Measurements from ENCODE around the gene CLCA1. TPM values are rescaled to one million over a fixed set of nuclear protein-coding genes. Genes with fewer than 3 reads are reported as not detected.

The CLCA1 gene
- total and polyA plus RNA-seq, 10 donors: 0.13 TPM; not detected in 9

DNA sequence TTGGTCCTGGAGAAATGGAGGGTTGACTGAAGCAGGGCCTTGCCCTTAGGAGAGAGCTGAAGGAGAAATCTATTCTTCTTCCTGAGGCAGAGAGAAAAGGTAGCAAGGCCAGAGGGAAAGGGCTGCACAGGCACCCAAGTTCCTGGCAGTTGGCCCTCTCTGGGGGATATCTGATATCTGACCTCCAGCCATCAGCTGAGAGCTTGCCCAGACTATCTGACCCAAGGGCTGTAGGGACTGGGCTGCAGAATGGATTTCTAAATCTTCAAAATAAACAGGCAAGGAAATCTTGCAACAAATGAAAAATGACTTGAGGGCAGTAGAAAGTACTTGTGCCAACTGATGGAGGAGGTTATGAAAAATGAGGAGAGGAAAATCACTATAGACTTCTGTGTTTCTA is 45.3 kb upstream of the CLCA1 start:
- Histone ChIP-seq H3K4me1 (peaks cover 0 to 8% (median 3%) of the 10 kb centered on the region in 6 donors), H3K4me3 (no peak overlapping the region), H3K36me3 (no peaks in the 10 kb centered on the region), H3K27me3 (replicated peaks in 1 of 7) (no peaks in the 10 kb centered on the region), H3K9me3 (no peaks in the 10 kb centered on the region), H3K27ac (no peak overlapping the region)
- TF ChIP-seq, protein P1, sequence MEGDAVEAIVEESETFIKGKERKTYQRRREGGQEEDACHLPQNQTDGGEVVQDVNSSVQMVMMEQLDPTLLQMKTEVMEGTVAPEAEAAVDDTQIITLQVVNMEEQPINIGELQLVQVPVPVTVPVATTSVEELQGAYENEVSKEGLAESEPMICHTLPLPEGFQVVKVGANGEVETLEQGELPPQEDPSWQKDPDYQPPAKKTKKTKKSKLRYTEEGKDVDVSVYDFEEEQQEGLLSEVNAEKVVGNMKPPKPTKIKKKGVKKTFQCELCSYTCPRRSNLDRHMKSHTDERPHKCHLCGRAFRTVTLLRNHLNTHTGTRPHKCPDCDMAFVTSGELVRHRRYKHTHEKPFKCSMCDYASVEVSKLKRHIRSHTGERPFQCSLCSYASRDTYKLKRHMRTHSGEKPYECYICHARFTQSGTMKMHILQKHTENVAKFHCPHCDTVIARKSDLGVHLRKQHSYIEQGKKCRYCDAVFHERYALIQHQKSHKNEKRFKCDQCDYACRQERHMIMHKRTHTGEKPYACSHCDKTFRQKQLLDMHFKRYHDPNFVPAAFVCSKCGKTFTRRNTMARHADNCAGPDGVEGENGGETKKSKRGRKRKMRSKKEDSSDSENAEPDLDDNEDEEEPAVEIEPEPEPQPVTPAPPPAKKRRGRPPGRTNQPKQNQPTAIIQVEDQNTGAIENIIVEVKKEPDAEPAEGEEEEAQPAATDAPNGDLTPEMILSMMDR (IDR thresholded peaks at IDR 0.05 in 8 of 11, conservative IDR thresholded peaks at IDR 0.05 in 3 of 11): no peak
- TF ChIP-seq POLR2AphosphoS5 (IDR thresholded peaks at IDR 0.05): no peak
- TF ChIP-seq POLR2A (IDR thresholded peaks at IDR 0.05): no peak
- no peak for DNase-seq
- intact Hi-C loops (cut with DNase I; ENCODE audit: low total_unique reads): no loop called here

- TF ChIP-seq POLR2A (IDR thresholded peaks at IDR 0.05): no peak
- TF ChIP-seq POLR2AphosphoS5 (IDR thresholded peaks at IDR 0.05): no peak
- TF ChIP-seq, protein P1 (IDR thresholded peaks at IDR 0.05 in 8 of 11, conservative IDR thresholded peaks at IDR 0.05 in 3 of 11): no peak
- Histone ChIP-seq H3K36me3 (no peaks in the 10 kb centered on the region), H3K27me3 (replicated peaks in 1 of 7) (no peaks in the 10 kb centered on the region), H3K4me3 (no peak within 1 kb of the TSS), H3K27ac (no peak within 1 kb of the TSS), H3K9me3 (no peaks in the 10 kb centered on the region), H3K4me1 (peaks cover 0 to 12% (median 5%) of the 10 kb centered on the region in 6 donors)
- no peak for DNase-seq
- intact Hi-C loops (cut with DNase I; ENCODE audit: low total_unique reads): no loop called here
These were observed 44.9 kb upstream of the CLCA1 start, which contains the start of gene CLCA2 for GRCh38 chr1:86423873-86424272. CLCA2 (plus strand) TSS chr1:86424171; CDS start chr1:86424248, 77 bp downstream.

DNA sequence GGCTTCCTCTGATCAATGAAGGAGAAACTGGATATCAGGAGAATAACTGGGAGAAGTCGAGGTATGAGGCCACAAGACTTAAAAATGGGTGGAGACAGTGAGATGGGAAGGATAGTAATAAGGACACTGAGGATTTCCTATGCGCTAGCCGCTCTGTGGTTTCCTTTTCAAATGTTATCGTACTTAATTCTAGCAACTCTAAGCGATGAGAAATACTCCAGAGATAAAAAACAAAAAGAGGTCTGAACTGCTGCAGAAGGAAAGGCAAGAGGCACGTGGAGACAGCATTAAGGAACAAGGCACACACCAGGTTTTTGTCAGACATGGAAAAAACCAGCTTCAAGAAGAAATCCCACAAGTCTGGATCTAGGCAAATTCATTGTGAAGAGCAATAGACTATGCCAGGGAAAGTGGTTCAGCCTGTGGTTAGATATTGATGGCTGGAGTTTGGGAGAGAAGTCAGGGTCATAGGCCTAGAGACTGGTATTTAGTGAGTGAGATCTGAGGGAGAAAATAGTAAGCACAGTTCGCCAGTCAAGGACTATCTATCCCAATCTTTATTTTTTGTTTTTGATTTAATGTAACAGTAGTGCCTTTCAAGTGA is 39.5 kb upstream of the CLCA1 start:
- Histone ChIP-seq H3K27me3 (replicated peaks in 1 of 7) (no peaks in the 10 kb centered on the region), H3K9me3 (no peaks in the 10 kb centered on the region), H3K4me1 (peaks cover 0 to 26% (median 18%) of the 10 kb centered on the region in 6 donors), H3K4me3 (no peak overlapping the region), H3K36me3 (no peaks in the 10 kb centered on the region), H3K27ac (peak overlapping the region; percentile 14 to 83 (median 78))
- intact Hi-C loops (cut with DNase I; ENCODE audit: low total_unique reads): no loop called here
- WGBS, 5 donors: 22 to 41% (median 25%) methylated on average over 7 of the region's 7 CpGs
- TF ChIP-seq, protein P1 (IDR thresholded peaks at IDR 0.05 in 8 of 11, conservative IDR thresholded peaks at IDR 0.05 in 3 of 11): no peak
- TF ChIP-seq POLR2A (IDR thresholded peaks at IDR 0.05): no peak
- TF ChIP-seq POLR2AphosphoS5 (IDR thresholded peaks at IDR 0.05): no peak
- no peak for DNase-seq

DNA sequence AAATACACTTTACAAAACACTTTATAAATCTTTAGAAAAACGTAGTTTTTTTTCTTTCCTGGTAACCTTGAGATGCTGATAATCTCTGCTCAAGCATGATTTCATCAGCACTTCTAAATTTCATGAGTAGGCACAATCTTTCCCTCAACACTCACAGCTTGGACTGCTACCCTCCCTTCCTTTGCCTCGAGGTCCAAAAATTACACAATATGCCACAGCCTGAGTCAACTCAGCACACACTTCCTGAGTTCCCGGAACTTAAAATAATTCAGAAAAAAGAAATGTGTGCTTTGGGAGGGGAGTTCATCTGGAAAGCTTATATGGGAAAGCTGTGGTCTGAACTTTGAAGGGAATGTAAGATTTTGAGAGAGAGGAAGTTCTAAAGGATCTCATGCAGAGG is 38.9 kb upstream of the CLCA1 start:
- WGBS, 5 donors: 1 to 5% (median 2%) methylated on average over 3 of the region's 3 CpGs
- H3K4me1 ChIP-seq: peaks cover 0 to 26% (median 18%) of the 10 kb centered on the region in 6 donors
- H3K27ac ChIP-seq: peak overlapping the region; percentile 14 to 83 (median 78)
- intact Hi-C loops (cut with DNase I; ENCODE audit: low total_unique reads): no loop called here
- DNase-seq: no peak
- no peaks in the 10 kb centered on the region for H3K27me3 ChIP-seq (replicated peaks in 1 of 7)
- H3K9me3 ChIP-seq: no peaks in the 10 kb centered on the region
- no peaks in the 10 kb centered on the region for H3K36me3 ChIP-seq
- TF ChIP-seq POLR2A (IDR thresholded peaks at IDR 0.05) (no peak), POLR2AphosphoS5 (IDR thresholded peaks at IDR 0.05) (peak in 1 of 3 donors; percentile 83)
- TF ChIP-seq, protein P1 (IDR thresholded peaks at IDR 0.05 in 8 of 11, conservative IDR thresholded peaks at IDR 0.05 in 3 of 11): no peak
- no peak overlapping the region for H3K4me3 ChIP-seq

Measured in spleen (tissue), 11 donors.